Forelimb muscle (tissue), 1 donor: Measurements from ENCODE around the gene KRTAP9-1. TPM values are rescaled to one million over a fixed set of nuclear protein-coding genes. Genes with fewer than 3 reads are reported as not detected.
"Not testable (repeated sequence)": the region's sequence is repeated elsewhere in the genome, so short reads cannot be mapped to it uniquely, and the experiment has no call there.

Source experiments
- DNase-seq: peaks from one replicate; pipeline ENCODE4 v3.0.0-alpha.2; 2013; ENCODE audit warnings: low read depth
- polyA plus RNA-seq: library from polyadenylated mRNA; unstranded; fragments of 120-200 nt; gene quantifications from one replicate; pipeline ENCODE4 v1.2.1, GENCODE V29; 2013; ENCODE audit not compliant: insufficient read length

Gene KRTAP9-1
- polyA plus RNA-seq, 1 donor, result not detected

- DNase-seq, result no peak
Observed at GRCh38 chr17:41178843-41179616, 10.7 kb upstream of the KRTAP9-1 start.

- DNase-seq, result no peak
Observed at GRCh38 chr17:41184480-41184961, 5.2 kb upstream of the KRTAP9-1 start, which contains the start of gene KRTAP4-1. KRTAP4-1 (minus strand) TSS chr17:41184911; CDS start chr17:41184854, 57 bp downstream.

DNA sequence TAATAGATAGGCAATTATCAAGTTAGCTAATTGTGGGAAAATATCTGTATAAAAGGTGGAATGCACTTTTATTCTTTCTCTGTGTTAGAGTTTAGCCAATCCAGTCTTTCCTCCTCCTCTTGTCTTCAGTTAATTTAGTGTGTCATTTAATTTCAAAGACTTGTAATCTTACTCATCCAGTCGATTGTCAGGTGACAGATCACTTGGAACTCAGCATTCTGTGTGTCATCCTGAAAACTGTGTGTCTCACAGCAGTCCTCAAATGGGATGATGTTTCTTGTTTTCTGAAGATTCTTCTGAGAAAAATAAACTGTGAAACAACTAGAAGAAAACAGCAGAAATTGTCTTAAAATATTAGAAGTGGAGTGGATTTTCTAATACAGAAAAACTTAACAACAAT, 4.7 kb upstream of the KRTAP9-1 start:
- DNase-seq, result no peak

- no peak for DNase-seq
Observed at GRCh38 chr17:41186872-41187271, 2.8 kb upstream of the KRTAP9-1 start.

DNA sequence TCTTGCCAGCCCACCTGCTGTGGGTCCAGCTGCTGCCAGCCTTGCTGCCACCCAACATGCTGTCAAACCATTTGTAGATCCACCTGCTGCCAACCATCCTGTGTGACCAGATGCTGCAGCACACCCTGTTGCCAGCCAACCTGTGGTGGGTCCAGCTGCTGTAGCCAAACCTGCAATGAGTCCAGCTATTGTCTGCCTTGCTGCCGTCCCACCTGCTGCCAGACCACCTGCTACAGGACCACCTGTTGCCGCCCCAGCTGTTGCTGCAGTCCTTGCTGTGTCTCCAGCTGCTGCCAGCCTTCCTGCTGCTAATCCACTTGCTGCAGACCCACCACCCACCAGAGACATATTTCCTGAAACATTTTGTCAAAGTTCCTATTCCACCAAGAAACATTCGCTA, 641 bp downstream of the KRTAP9-1 start:
- no peak for DNase-seq

DNA sequence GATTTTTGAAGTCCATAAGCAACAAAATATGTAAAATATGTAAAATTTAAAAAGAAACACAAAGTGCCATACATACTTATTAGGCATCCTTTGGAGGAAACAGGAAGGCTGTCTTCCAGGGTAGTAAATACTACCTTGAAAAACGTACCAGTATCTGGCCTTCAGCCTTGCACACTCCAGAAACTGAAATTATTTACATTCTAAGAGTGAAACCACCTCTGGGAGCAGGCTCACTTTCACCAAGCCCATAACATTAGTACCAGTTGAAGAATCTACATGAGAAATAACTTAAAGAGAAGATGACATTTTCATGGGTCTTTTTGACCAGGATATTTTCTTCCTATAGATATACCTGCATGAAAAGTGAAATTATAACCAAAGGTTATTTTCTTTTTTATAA, 6.4 kb downstream of the KRTAP9-1 start:
- no peak for DNase-seq

- DNase-seq, result no peak
Observed at GRCh38 chr17:41199421-41200078, 9.9 kb downstream of the KRTAP9-1 start.

- no peak for DNase-seq
Observed at GRCh38 chr17:41211845-41212466, 22.3 kb downstream of the KRTAP9-1 start.

- DNase-seq, result no peak
Observed at GRCh38 chr17:41212524-41213169, 23.0 kb downstream of the KRTAP9-1 start.

DNA sequence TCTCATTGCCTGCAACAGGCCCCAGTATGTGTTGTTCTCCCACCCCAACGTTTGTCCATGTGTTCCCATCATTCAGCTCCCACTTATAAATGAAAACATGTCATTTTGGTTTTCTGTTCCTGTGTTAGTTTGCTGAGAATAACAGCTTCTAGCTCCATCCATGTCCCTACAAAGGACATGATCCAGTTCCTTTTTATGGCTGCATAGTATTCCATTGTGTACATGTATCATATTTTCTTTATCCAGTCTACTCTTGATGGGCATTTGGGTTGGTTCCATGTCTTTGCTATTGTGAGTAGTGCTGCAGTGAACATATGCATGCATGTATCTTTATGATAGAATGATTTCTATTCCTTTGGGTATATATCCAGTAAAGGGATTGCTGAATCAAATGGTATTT, 26.0 kb downstream of the KRTAP9-1 start:
- no peak for DNase-seq

- no peak for DNase-seq
Observed at GRCh38 chr17:41223821-41224220, 34.1 kb downstream of the KRTAP9-1 start.

DNA sequence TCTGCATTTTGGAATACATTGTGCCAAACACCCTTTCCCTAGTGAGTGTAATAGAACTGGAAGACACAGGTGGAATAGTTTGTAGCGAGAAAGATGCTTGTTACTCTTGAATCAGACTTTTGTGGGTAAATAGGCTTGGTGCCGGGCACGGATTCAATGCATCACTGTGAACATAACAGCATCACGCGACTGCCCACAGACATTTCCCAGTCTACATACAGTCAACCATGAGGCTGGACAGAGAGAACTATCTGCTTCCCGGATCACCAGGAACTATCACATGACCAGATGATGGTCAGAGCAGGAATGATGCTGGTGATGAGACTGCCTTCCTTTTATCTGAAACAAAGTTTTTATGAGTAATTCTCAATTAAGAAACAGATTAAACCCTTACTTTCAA, 36.4 kb downstream of the KRTAP9-1 start:
- no peak for DNase-seq

DNA sequence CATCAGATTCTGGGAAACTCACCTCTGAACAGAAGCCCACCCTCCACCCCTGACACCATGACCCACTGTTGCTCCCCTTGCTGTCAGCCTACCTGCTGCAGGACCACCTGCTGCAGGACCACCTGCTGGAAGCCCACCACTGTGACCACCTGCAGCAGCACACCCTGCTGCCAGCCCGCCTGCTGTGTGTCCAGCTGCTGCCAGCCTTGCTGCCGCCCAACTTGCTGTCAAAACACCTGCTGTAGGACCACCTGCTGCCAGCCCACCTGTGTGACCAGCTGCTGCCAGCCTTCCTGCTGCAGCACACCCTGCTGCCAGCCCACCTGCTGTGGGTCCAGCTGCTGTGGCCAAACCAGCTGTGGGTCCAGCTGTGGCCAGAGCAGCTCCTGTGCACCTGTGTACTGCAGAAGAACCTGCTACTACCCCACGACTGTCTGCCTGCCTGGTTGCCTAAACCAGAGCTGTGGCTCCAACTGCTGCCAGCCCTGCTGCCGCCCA, 37.0 kb downstream of the KRTAP9-1 start, which contains the start of gene KRTAP9-2:
TSS of gene KRTAP9-2 (plus strand) at position 51 of the 498 bp plus-strand sequence. CDS start at position 58, 7 bp downstream.
- DNase-seq, result not testable (repeated sequence)

DNA sequence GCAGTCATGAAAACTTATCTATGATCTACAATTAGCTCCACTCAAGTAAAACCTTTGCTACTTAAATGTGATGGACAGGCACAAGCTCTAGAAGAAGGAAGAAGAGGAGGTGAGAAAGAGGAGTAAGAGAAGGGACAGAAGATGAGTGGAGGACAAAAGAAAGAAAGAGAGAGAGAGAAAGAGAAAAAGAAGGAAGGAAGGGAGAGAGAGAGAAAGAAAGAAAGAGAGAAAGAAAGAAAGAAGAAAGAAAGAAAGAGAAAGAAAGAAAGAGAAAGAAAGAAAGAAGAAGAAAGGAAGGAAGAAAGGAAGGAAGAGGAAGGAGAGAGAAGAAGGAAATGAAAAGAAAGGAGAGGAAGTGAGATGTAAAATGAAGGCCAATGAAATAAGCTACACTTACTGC, 40.4 kb downstream of the KRTAP9-1 start:
- no peak for DNase-seq

DNA sequence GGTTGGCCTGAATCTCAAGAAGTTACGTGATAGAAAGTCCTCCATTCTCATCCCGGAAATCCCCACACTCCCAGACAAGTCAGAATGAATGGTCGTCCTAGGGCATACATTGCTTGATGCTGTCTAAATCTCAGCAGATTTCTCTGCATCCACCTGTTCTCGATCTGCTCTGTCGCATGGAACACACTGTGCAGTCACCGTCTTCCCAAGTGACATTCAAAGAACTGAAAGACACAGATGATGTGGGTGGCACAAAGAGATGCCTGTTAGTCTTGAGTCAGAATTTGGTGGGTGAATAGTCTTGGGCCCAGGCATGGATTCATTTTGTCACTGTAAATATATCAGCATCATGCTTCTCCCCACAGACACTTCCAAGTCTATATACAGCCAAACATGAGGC, 42.0 kb downstream of the KRTAP9-1 start:
- no peak for DNase-seq

DNA sequence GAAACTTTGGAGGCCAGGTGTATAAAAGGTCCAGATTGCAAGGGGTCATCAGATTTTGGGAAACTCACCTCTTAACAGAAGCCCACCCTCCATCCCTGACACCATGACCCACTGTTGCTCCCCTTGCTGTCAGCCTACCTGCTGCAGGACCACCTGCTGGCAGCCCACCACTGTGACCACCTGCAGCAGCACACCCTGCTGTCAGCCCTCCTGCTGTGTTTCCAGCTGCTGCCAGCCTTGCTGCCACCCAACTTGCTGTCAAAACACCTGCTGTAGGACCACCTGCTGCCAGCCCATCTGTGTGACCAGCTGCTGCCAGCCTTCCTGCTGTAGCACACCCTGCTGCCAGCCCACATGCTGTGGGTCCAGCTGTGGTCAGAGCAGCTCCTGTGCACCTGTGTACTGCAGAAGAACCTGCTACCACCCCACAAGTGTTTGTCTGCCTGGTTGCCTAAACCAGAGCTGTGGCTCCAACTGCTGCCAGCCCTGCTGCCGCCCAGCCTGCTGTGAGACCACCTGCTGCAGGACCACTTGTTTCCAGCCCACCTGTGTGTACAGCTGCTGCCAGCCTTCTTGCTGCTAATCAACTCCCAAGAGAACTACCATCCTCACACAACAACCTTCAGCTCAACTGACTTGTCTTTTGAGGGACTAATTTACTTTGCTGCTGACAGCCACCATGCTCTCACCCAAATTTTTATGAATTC, 42.9 kb downstream of the KRTAP9-1 start, which contains the start of gene KRTAP9-3:
TSS of gene KRTAP9-3 (plus strand) at position 51 of the 707 bp plus-strand sequence. CDS start at position 104, 53 bp downstream.
- not testable (repeated sequence) for DNase-seq

- not testable (repeated sequence) for DNase-seq
Observed at GRCh38 chr17:41237116-41237515, 47.4 kb downstream of the KRTAP9-1 start.

DNA sequence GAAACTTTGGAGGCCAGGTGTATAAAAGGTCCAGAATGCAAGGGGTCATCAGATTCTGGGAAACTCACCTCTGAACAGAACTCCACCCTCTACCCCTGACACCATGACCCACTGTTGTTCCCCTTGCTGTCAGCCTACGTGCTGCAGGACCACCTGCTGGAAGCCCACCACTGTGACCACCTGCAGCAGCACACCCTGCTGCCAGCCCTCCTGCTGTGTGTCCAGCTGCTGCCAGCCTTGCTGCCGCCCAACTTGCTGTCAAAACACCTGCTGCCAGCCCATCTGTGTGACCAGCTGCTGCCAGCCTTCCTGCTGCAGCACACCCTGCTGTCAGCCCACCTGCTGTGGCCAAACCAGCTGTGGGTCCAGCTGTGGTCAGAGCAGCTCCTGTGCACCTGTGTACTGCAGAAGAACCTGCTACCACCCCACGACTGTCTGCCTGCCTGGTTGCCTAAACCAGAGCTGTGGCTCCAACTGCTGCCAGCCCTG, 48.3 kb downstream of the KRTAP9-1 start, which contains the start of gene KRTAP9-8:
TSS of gene KRTAP9-8 (plus strand) at position 51 of the 489 bp plus-strand sequence. CDS start at position 104, 53 bp downstream.
- not testable (repeated sequence) for DNase-seq
